Measurements from ENCODE around the gene VCX2. TPM values are rescaled to one million over a fixed set of nuclear protein-coding genes. Genes with fewer than 3 reads are reported as not detected.

Gene VCX2
- polyA plus RNA-seq, 1 of the 3 experiments (the other 2 are of a cell fraction) = not detected

GRCh38 chrX:8190341-8190830 lies 19.3 kb upstream of the VCX2 start:
- no peaks in the 10 kb centered on the region for H3K36me3 ChIP-seq (replicated peaks in 1 of 2; ENCODE audit: control insufficient read depth in 1 of 2, insufficient read depth in 2 of 2, low read length in 1 of 2)
- WGBS (ENCODE audit: low lambda C conversion rate) = 26% methylated on average over 4 of the region's 4 CpGs
- H2AFZ ChIP-seq (ENCODE audit: low read depth) = no peak overlapping the region
- no peaks in the 10 kb centered on the region; a peak in 1 of 4 replicates for H3K4me1 ChIP-seq (ENCODE audit: control insufficient read depth in 1 of 2, insufficient read depth in 2 of 2, low read depth in 1 of 2, low read length in 1 of 2)
- no peaks in the 10 kb centered on the region for H4K20me1 ChIP-seq (ENCODE audit: insufficient read depth)
- no peak overlapping the region for H3K27ac ChIP-seq (ENCODE audit: low read depth in 2 of 2, low read length in 1 of 2)
- H3K79me2 ChIP-seq (ENCODE audit: insufficient read depth) = no peaks in the 10 kb centered on the region
- no peaks in the 10 kb centered on the region for H3F3A ChIP-seq (replicated peaks; ENCODE audit: insufficient read depth)
- TF ChIP-seq FOXJ3 (CRISPR knock-in tag; IDR thresholded peaks at IDR 0.05) (no peak), TAF1 (IDR thresholded peaks at IDR 0.05; ENCODE audit: borderline replicate concordance, low read depth, low read length) (no peak), EZH2phosphoT487 (IDR thresholded peaks at IDR 0.05; ENCODE audit: borderline replicate concordance, low read depth) (no peak), ZBTB33 (IDR thresholded peaks at IDR 0.05; ENCODE audit: borderline replicate concordance, low read depth) (no peak), POLR2AphosphoS5 (IDR thresholded peaks at IDR 0.05; ENCODE audit: low read depth, low read length) (no peak), SIN3A (IDR thresholded peaks at IDR 0.05; ENCODE audit: borderline replicate concordance, low read depth, low read length) (no peak), FOXM1 (IDR thresholded peaks at IDR 0.05; ENCODE audit: low read depth) (no peak), TCF12 (IDR thresholded peaks at IDR 0.05) (no peak), GABPA (IDR thresholded peaks at IDR 0.05; ENCODE audit: low read depth) (no peak), SMC3 (IDR thresholded peaks at IDR 0.05; ENCODE audit: low read depth, low read length) (no peak), MAX (IDR thresholded peaks at IDR 0.05; ENCODE audit: low read depth) (no peak), RCOR1 (IDR thresholded peaks at IDR 0.05; ENCODE audit: low read length) (no peak), GATA2 (CRISPR knock-in tag; IDR thresholded peaks at IDR 0.05) (no peak), MEF2A (IDR thresholded peaks at IDR 0.05; ENCODE audit: borderline replicate concordance, low read depth) (no peak), FOSL2 (IDR thresholded peaks at IDR 0.05; ENCODE audit: borderline replicate concordance, low read depth) (no peak), YY1 (IDR thresholded peaks at IDR 0.05; ENCODE audit: low read depth) (no peak), JUND (IDR thresholded peaks at IDR 0.05) (no peak), RXRA (IDR thresholded peaks at IDR 0.05; ENCODE audit: borderline replicate concordance, low read depth) (no peak)
- no peak overlapping the region for H3K4me3 ChIP-seq (ENCODE audit: low read depth in 2 of 2, low read length in 1 of 2)
- CTCF ChIA-PET = interaction anchor here (0.9 kb wide), 1 partner anchor 548 kb away, joined by 3 read pairs; no protein-coding TSS in a partner anchor
- POLR2A ChIA-PET = no interaction called here
- no peak overlapping the region for H3K4me2 ChIP-seq
- no peak overlapping the region for H3K9ac ChIP-seq
- no peaks in the 10 kb centered on the region for H3K9me2 ChIP-seq
- no peaks in the 10 kb centered on the region for H3K9me3 ChIP-seq
- DNase-seq = no peak
- no peaks in the 10 kb centered on the region for H3K27me3 ChIP-seq (ENCODE audit: insufficient read depth)

Measured in SK-N-SH (cell line).